GM20431 (cell line): ENCODE data around the gene MDGA2.
"Not testable (repeated sequence)": the region's sequence is repeated elsewhere in the genome, so short reads cannot be mapped to it uniquely, and the experiment has no call there.

Experiments used
- in situ Hi-C: fragments of 300-500 bp; cut with MseI, MboI; formaldehyde crosslinking; loops from one replicate; pipeline ENCODE4 v1.15.0; 2020; ENCODE audit warnings: low sequenced_read_pairs; ENCODE audit not compliant: unreplicated experiment

Gene MDGA2

GRCh38 chr14:47626151-47627035 lies 49.0 kb downstream of the MDGA2 start:
- in situ Hi-C loops, result no loop called here

- in situ Hi-C loops, result not testable (repeated sequence)
Observed at GRCh38 chr14:47624126-47624525, 51.3 kb downstream of the MDGA2 start.

- in situ Hi-C loops, result no loop called here
Observed at GRCh38 chr14:47619392-47619791, 56.0 kb downstream of the MDGA2 start.

- in situ Hi-C loops, result no loop called here
Observed at GRCh38 chr14:47606566-47606965, 68.8 kb downstream of the MDGA2 start.

GRCh38 chr14:47596860-47597259 lies 78.5 kb downstream of the MDGA2 start:
- in situ Hi-C loops, result no loop called here

GRCh38 chr14:47596232-47596631 lies 79.2 kb downstream of the MDGA2 start:
- in situ Hi-C loops, result no loop called here

- in situ Hi-C loops, result no loop called here
Observed at GRCh38 chr14:47595552-47595951, 79.9 kb downstream of the MDGA2 start.

- in situ Hi-C loops, result no loop called here
Observed at GRCh38 chr14:47590767-47591495, 84.5 kb downstream of the MDGA2 start.

GRCh38 chr14:47585447-47585846 lies 90.0 kb downstream of the MDGA2 start:
- in situ Hi-C loops, result no loop called here

GRCh38 chr14:47567273-47567672 lies 108.1 kb downstream of the MDGA2 start:
- in situ Hi-C loops, result no loop called here

- in situ Hi-C loops, result no loop called here
Observed at GRCh38 chr14:47557894-47558293, 117.5 kb downstream of the MDGA2 start.

GRCh38 chr14:47555333-47555732 lies 120.1 kb downstream of the MDGA2 start:
- in situ Hi-C loops, result no loop called here

GRCh38 chr14:47549886-47550285 lies 125.5 kb downstream of the MDGA2 start:
- in situ Hi-C loops, result no loop called here

- in situ Hi-C loops, result no loop called here
Observed at GRCh38 chr14:47543459-47543858, 131.9 kb downstream of the MDGA2 start.

- in situ Hi-C loops, result no loop called here
Observed at GRCh38 chr14:47541662-47542061, 133.7 kb downstream of the MDGA2 start.

- in situ Hi-C loops, result no loop called here
Observed at GRCh38 chr14:47539031-47539461, 136.4 kb downstream of the MDGA2 start.

- in situ Hi-C loops, result no loop called here
Observed at GRCh38 chr14:47536341-47536740, 139.1 kb downstream of the MDGA2 start.

GRCh38 chr14:47526591-47527244 lies 148.7 kb downstream of the MDGA2 start:
- in situ Hi-C loops, result no loop called here

GRCh38 chr14:47524524-47524923 lies 150.9 kb downstream of the MDGA2 start:
- in situ Hi-C loops, result no loop called here

GRCh38 chr14:47520382-47520781 lies 155.0 kb downstream of the MDGA2 start:
- in situ Hi-C loops, result no loop called here

GRCh38 chr14:47511829-47512228 lies 163.6 kb downstream of the MDGA2 start:
- in situ Hi-C loops, result no loop called here
